Skeletal muscle satellite cell (primary cell): ENCODE measurements around the gene SLC22A14.
"Not testable (repeated sequence)": the region's sequence is repeated elsewhere in the genome, so short reads cannot be mapped to it uniquely, and the experiment has no call there.

Source experiments
- H3K27me3 ChIP-seq: 2 replicates; pipeline ENCODE4 v1.7.0; 2013; ENCODE audit warnings: low read length; ENCODE audit not compliant: control insufficient read depth, insufficient read depth
- H3K36me3 ChIP-seq: 2 replicates; pipeline ENCODE4 v1.7.0; 2013; ENCODE audit warnings: mild to moderate bottlenecking, control low read depth, low read length; ENCODE audit not compliant: insufficient read depth
- H3K4me1 ChIP-seq: 2 replicates; pipeline ENCODE4 v1.7.0; 2013; ENCODE audit warnings: low read length; ENCODE audit not compliant: control insufficient read depth, insufficient read depth
- H3K4me2 ChIP-seq: 2 replicates; pipeline ENCODE4 v1.7.0; 2013; ENCODE audit warnings: mild to moderate bottlenecking, low read length
- H3K4me3 ChIP-seq: 2 replicates; pipeline ENCODE4 v1.7.0; 2013; ENCODE audit warnings: low read length
- H3K9ac ChIP-seq: 2 replicates; pipeline ENCODE4 v1.7.0; 2013; ENCODE audit warnings: mild to moderate bottlenecking, low read depth, low read length, moderate library complexity
- H3K9me3 ChIP-seq: replicated peaks from 2 replicates; pipeline ENCODE4 v1.7.0; 2013; ENCODE audit warnings: mild to moderate bottlenecking, control low read depth, low read length

SLC22A14 gene

DNA sequence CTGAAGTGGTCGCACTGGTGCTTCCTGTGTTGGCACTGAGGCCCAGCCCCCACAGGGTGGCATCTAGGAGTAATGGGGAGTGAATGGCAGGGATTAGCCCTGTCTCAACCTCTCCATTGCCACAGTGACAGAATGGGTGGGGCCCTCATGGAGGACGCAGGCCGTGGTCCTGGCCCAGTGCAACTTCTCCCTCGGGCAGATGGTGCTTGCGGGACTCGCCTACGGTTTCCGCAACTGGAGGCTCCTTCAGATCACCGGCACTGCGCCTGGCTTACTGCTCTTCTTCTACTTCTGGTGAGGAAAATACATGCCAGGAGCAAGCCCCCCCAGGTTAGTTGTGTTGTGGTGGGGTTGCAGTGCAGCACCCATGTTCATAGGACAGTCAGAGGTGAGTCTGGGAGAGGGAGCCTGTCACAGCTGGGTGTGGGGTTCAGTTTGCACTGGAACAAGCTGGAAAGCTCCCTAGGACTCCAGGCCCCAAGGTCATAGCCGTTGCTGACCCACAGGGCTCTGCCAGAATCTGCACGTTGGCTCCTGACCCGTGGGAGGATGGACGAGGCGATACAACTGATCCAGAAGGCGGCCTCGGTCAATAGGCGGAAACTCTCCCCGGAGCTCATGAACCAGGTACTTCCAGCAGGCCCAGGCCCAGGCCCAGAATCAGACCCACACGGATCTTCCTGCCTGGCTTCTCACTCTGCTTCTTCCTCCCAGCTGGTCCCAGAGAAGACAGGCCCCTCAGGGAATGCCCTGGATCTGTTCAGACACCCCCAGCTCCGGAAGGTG lies 7.0 kb upstream of the SLC22A14 start:
- Histone ChIP-seq H3K4me3 (no peak overlapping the region), H3K9ac (no peak overlapping the region), H3K4me2 (no peak overlapping the region), H3K9me3 (no peaks in the 10 kb centered on the region), H3K36me3 (peaks cover 33% of the 10 kb centered on the region), H3K4me1 (no peaks in the 10 kb centered on the region), H3K27me3 (no peaks in the 10 kb centered on the region)

- H3K9ac ChIP-seq: no peak overlapping the region
- H3K36me3 ChIP-seq: peaks cover 33% of the 10 kb centered on the region
- H3K4me2 ChIP-seq: no peak overlapping the region
- H3K27me3 ChIP-seq: no peaks in the 10 kb centered on the region
- no peaks in the 10 kb centered on the region for H3K4me1 ChIP-seq
- H3K9me3 ChIP-seq: no peaks in the 10 kb centered on the region
- H3K4me3 ChIP-seq: no peak overlapping the region
Measured at GRCh38 chr3:38275658-38276057, 6.4 kb upstream of the SLC22A14 start.

DNA sequence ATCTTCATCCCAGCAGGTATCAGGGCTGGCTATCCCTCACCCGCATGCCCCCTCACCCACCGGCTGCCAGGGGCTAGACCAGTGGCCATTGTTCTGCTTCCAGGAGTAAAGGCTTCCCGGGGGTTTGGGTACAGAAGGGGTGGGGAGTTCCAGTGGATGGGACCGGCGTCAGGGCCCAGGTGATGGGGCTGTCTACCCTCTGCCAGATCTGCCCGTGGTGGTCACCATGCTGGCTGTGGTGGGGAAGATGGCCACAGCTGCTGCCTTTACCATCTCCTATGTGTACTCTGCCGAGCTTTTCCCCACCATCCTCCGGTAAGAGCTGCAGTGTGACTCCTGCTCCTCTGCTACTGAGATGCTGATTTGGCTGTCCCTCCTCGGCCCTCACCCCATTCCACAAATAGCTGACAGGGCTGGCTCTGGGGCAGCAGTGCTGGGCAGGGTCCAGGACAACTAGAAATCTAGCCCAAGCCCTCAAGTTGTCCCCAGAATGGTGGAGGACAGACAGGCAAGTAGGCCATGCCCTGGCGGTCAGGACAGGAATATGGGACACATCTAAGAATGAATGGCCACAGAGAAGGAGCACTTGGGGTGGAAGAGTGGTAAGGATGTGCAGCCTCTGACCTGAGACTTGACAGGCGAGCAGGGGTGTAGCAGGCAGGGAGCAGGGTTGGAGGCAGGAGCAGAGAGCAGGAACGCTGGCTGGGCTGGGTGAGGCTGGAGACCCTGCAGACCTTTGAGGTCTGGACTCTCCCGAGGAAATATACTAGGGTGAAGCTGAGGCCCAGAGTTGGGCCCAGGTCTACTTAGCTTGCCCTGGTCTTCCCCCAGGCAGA lies 5.8 kb upstream of the SLC22A14 start:
- H3K4me3 ChIP-seq: no peak overlapping the region
- peaks cover 33% of the 10 kb centered on the region for H3K36me3 ChIP-seq
- H3K4me1 ChIP-seq: no peaks in the 10 kb centered on the region
- no peak overlapping the region for H3K9ac ChIP-seq
- no peaks in the 10 kb centered on the region for H3K27me3 ChIP-seq
- H3K4me2 ChIP-seq: no peak overlapping the region
- H3K9me3 ChIP-seq: no peaks in the 10 kb centered on the region

GRCh38 chr3:38276917-38277630 lies 5.0 kb upstream of the SLC22A14 start:
- peaks cover 33% of the 10 kb centered on the region for H3K36me3 ChIP-seq
- no peak overlapping the region for H3K4me3 ChIP-seq
- no peaks in the 10 kb centered on the region for H3K9me3 ChIP-seq
- no peaks in the 10 kb centered on the region for H3K4me1 ChIP-seq
- H3K4me2 ChIP-seq: no peak overlapping the region
- no peak overlapping the region for H3K9ac ChIP-seq
- no peaks in the 10 kb centered on the region for H3K27me3 ChIP-seq

- H3K9me3 ChIP-seq: no peaks in the 10 kb centered on the region
- H3K27me3 ChIP-seq: no peaks in the 10 kb centered on the region
- no peak overlapping the region for H3K4me3 ChIP-seq
- H3K4me2 ChIP-seq: no peak overlapping the region
- peaks cover 33% of the 10 kb centered on the region for H3K36me3 ChIP-seq
- H3K9ac ChIP-seq: no peak overlapping the region
- H3K4me1 ChIP-seq: no peaks in the 10 kb centered on the region
Measured at GRCh38 chr3:38278841-38279240, 3.3 kb upstream of the SLC22A14 start.

DNA sequence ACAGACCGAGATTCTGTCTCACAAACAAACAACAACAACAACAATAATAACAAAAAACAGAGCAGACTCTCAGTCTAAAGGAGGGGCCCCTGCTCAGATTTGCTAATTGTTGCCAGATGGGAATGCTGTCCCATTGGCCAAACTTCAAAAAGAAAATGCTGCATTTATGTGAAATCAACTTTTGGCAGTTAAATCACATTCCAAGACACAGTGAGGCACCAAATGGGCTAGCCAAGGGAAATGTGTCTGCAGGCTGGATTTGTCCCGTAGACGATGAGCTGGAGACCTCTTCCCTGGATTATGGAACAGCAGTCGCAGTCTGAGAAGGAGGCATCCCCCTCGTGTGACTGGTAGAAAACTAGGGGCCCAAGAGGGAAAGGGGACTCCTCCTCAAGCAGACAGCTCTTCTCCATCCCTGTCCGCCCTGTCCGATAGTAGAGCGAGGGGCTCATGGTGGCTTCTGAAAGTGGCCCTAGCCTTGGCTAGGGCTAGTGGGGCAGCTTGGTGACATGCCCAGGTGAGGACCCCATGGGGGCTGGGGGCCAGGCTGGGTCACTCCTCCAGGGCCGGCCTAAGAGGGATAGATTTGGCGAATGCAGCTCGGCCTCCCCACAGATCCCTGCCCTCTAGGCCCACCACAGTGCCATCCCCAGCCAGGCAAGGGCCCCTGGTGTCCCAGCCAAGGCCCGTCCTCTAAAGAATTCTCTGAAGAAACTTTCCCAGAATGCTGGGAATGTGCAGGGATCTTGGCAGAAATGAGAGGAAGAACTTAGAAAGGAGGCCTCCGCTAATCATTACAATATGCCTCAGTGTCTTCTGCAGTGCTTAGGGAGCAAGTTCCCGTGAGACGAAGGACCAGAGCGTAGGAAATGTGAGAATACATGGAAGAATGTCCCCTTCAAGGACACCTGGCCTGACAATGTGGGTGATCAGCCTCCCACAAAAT lies 2.0 kb downstream of the SLC22A14 start:
- Histone ChIP-seq H3K36me3 (peaks cover 1% of the 10 kb centered on the region), H3K9me3 (no peaks in the 10 kb centered on the region), H3K4me3 (no peak overlapping the region), H3K27me3 (no peaks in the 10 kb centered on the region), H3K4me2 (no peak overlapping the region), H3K4me1 (no peaks in the 10 kb centered on the region), H3K9ac (no peak overlapping the region)

DNA sequence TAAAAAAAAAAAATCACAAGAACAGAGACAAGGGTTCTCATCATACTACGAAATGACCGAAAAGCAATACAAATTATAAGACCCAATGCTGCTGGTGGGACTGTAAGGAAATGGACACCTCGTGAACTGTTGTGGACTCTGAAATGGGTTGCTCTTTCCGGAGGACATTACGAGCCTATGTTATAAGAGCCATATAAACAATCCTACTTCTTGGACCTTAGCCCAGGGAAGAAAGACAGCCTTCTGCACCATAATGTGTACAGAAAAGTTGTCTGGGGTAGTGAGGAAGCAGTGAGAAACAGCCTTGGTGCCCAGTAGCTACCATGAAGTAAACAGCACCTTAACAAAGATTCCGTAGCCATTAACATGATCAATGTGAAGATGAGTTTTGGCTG lies 2.7 kb downstream of the SLC22A14 start:
- no peaks in the 10 kb centered on the region for H3K4me1 ChIP-seq
- no peaks in the 10 kb centered on the region for H3K36me3 ChIP-seq
- no peak overlapping the region for H3K9ac ChIP-seq
- H3K4me3 ChIP-seq: no peak overlapping the region
- no peaks in the 10 kb centered on the region for H3K9me3 ChIP-seq
- no peaks in the 10 kb centered on the region for H3K27me3 ChIP-seq
- H3K4me2 ChIP-seq: no peak overlapping the region

GRCh38 chr3:38289286-38290217 lies 7.5 kb downstream of the SLC22A14 start:
- H3K4me3 ChIP-seq, H3K9ac ChIP-seq, H3K4me1 ChIP-seq, H3K9me3 ChIP-seq, H3K27me3 ChIP-seq, H3K4me2 ChIP-seq, H3K36me3 ChIP-seq: not testable (repeated sequence)

DNA sequence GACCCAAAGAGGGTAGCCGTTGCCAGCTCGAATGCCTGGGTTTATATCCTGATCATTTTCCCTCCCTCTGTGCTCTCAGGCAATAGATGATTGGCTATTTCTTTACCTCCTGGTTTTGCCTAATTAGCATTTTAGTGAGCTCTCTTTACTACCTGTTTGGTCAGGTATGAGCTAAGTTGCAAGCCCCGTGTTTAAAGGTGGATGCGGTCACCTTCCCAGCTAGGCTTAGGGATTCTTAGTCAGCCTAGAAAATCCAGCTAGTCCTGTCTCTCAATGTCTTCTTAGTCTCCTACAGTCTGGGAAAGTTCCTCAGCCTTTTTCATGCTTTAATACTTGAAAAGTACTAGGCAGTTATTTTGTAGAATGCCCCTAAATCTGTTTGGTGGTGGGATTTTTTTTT lies 15.0 kb downstream of the SLC22A14 start:
- H3K27me3 ChIP-seq: not testable (repeated sequence)

DNA sequence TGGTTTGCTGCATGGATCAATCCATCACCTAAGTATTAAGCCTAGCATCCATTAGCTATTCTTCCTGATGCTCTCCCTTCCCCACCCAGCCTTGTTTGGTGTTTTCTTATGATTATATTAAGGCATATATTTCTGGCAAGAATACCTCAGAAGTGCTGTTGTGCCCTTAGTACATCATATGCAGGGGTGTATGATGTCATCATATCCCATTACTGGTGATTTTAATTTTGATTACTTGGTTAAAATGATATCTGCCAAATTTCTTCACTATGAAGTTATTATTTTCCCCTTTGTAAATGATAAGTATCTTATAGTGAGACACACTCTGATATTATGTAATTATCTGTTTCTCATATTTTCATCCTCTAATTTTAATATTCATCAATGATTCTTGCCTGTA lies 15.4 kb downstream of the SLC22A14 start:
- Histone ChIP-seq H3K4me1 (no peaks in the 10 kb centered on the region), H3K27me3 (no peaks in the 10 kb centered on the region), H3K4me2 (no peak overlapping the region), H3K36me3 (no peaks in the 10 kb centered on the region), H3K4me3 (no peak overlapping the region), H3K9ac (no peak overlapping the region), H3K9me3 (no peaks in the 10 kb centered on the region)

More for the DNA sequence above, 15.0 kb downstream of the SLC22A14 start:
- H3K4me2 ChIP-seq, H3K4me3 ChIP-seq, H3K36me3 ChIP-seq, H3K9me3 ChIP-seq, H3K9ac ChIP-seq, H3K4me1 ChIP-seq: not testable (repeated sequence)
